Endometrial microvascular endothelial cells (primary cell): Measurements from ENCODE around the gene CAMTA1. TPM values are rescaled to one million over a fixed set of nuclear protein-coding genes. Genes with fewer than 3 reads are reported as not detected.
"Not testable (repeated sequence)": the region's sequence is repeated elsewhere in the genome, so short reads cannot be mapped to it uniquely, and the experiment has no call there.

Source experiments
- in situ Hi-C: cut with HindIII; loops from 2 replicates; pipeline ENCODE4 v1.10.0; 2017; ENCODE audit warnings: low sequenced_read_pairs, low pct_unique_long_range_greater_than_20kb; ENCODE audit errors: inconsistent ontology term
- total RNA-seq: library from RNA; depleted of rRNA; stranded (reverse); fragments of >200 nt; gene quantifications from one replicate; pipeline ENCODE4 v1.2.3, GENCODE V29; 2015; ENCODE audit errors: inconsistent ontology term

The CAMTA1 gene
- total RNA-seq, 1 donor from 2014 or later: 89.0 TPM

DNA sequence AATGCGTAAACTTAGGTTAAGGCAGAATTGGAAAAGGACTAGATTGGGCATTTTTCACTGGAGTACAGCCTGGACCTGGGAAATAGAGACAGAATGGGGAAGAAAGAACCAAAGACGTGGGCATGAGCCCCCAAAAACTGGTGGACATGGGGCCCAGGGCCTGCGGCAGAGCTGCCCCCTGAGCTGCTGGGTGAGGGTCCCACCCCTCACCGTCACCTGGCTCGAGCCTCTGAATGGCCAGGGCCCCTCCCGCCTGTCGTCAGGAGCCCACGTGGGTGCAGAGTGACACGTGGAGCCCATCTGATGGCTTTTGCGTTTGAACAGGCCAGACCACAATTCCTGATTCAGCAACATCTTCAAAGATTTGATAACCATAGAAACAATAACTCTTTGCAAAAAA is 624.9 kb downstream of the CAMTA1 start:
- in situ Hi-C loops: no loop called here

GRCh38 chr1:7417618-7418017 is 632.4 kb downstream of the CAMTA1 start:
- in situ Hi-C loops: not testable (repeated sequence)

DNA sequence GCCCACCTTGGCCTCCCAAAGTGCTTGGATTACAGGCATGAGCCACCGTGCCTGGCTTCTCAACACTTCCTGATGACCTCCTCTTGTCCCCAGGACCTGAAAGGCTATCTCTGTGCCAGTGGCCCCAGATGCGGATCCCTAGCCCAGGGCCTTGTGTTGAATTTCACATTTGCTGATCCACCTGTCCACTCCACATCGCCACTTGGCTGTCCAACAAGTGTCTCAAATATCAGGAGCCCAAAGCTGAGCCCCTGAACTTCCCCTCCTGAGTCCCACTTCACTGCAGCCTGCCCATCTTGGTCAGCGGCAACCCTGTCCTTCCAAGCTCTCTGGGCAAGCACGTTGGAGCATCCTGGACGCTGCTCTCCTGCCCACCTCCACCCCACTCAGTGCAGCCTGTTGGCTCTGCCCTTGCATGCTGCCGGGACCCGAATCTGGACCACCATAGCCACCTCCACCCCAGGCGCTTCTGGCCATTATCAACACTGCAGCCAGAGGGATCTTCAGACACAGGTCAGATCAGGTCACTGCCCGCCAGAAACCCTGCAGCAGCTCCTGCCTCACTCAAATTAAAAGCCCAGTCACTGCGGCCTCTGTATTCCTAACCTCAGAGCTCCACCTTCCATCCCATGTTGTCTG is 633.3 kb downstream of the CAMTA1 start:
- in situ Hi-C loops: no loop called here

GRCh38 chr1:7420098-7420445 is 634.8 kb downstream of the CAMTA1 start:
- in situ Hi-C loops: no loop called here

- in situ Hi-C loops: no loop called here
Observed at GRCh38 chr1:7420470-7421100, 635.3 kb downstream of the CAMTA1 start.

- in situ Hi-C loops: no loop called here
Observed at GRCh38 chr1:7421471-7422075, 636.3 kb downstream of the CAMTA1 start.

DNA sequence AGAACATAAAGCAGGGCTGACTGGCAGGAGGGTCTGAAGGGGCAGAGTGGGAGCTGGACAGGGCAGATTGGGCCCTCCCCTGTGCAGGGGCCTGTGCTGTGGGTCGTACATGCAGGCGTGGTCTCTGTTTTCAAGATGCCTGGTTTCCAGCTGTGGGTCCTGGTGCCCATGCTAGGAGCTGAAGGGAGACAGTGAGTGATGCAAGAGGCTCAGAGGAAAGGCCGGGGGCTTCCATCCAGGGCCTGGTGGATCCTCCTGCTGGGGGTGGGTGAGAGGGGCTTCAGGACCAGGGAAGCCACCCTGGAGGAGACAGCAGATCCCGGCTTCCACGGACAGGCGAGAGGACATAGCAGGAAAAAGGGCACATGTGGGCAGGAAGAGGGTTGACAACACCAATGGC is 636.8 kb downstream of the CAMTA1 start:
- in situ Hi-C loops: no loop called here

GRCh38 chr1:7422561-7422960 is 637.3 kb downstream of the CAMTA1 start:
- in situ Hi-C loops: no loop called here

DNA sequence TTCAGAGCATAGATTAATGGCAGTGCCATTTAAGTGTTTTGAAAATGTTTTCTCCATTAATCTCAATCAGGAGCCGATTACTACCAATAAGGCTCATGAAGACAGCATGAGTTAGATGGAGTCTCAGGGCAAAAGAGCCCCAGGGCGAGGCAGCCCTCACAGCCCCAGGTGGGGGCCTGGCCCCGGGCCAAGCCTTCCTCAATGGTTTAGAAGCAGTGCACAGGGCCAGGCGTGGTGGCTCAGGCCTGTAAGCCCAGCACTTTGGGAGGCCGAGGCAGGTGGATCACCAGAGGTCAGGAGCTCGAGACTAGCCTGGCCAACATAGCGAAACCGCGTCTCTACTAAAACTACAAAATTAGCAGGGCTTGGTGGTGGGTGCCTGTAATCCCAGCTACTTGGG is 637.7 kb downstream of the CAMTA1 start:
- in situ Hi-C loops: no loop called here

GRCh38 chr1:7424352-7424890 is 639.2 kb downstream of the CAMTA1 start:
- in situ Hi-C loops: no loop called here

GRCh38 chr1:7425229-7425628 is 640.0 kb downstream of the CAMTA1 start:
- in situ Hi-C loops: no loop called here

- in situ Hi-C loops: no loop called here
Observed at GRCh38 chr1:7425771-7426170, 640.5 kb downstream of the CAMTA1 start.

GRCh38 chr1:7426780-7427604 is 641.7 kb downstream of the CAMTA1 start:
- in situ Hi-C loops: no loop called here

GRCh38 chr1:7427605-7428300 is 642.5 kb downstream of the CAMTA1 start:
- in situ Hi-C loops: no loop called here

DNA sequence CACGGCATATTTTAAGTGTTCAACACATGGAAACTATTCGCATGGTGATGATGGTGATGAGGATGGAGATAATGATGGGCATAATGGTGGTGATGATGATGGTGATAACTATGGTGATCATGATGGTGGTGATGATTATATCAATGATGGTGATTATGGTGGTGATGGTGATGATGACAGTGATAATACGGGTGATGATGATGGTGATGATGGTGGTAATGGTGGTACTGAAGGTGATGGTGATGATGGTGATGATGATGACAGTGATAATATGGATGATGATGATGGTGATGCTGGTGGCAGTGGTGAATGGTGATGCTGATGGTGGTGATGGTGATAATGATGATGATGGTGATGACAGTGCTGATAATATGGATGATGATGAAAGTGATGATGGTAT is 644.0 kb downstream of the CAMTA1 start:
- in situ Hi-C loops: no loop called here

- in situ Hi-C loops: no loop called here
Observed at GRCh38 chr1:7430047-7430608, 644.9 kb downstream of the CAMTA1 start.

DNA sequence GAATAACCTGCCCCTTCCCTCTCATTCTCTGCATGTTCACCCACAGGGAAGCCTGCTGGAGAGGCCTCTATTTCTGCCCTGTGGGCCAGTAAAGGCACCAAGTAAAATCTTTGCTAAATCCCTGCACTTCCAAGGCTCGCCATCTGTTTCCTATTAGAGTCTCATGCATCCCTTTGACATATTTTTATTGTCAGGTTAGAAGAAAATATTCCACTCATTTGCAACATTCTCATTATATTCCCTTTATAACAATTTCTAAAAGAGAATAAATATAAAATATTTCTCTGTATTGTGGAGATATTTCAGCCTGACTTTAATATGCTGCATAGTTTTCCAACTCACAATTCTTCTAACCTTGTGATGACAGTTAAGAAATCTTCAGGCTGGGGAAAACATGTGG is 645.4 kb downstream of the CAMTA1 start:
- in situ Hi-C loops: no loop called here

DNA sequence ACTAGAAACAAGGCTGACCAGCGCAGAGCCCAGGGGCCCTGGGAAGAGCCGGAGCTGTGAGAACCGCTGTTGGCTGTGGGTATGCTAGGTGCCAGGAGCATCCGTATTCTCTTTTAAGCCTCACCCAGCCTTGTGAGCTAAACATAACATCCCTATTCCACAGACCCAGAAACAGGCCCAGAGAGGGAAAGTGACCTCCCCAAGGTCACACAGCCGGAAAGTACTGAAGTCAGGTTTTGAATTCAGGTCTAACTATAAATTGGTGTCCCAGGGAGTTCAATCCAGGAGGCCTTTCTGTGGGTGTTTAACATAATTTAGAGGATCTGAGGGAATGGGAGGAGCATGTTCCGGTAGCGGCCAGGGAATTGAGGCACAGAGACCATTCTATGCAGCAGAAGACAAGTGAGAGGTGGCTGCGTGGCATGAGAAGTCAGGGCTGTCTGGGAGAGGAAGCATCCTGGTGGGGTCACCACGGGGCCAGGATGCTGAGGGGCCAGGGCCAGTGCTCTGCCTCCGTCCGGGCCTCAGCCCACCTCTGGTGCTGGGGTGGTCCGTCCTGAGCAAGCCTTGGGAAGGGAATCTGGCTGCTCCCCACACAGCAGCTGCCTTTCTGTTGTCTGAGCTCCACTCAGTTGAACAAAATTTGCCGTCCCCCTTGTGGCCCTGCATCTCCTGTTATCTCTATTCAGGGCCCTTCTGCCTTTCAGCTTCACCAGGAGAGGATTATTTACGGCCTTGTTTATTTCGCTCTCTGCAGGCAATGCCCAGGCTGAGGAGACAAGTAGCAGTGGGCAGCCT is 647.0 kb downstream of the CAMTA1 start:
- in situ Hi-C loops: no loop called here
